Kidney (tissue), 14 donors: ENCODE data around the gene PFKFB2. TPM values are rescaled to one million over a fixed set of nuclear protein-coding genes. Genes with fewer than 3 reads are reported as not detected.

ENCODE experiments used
- DNase-seq, 5 donors: peaks; one replicate each; pipeline ENCODE4 v3.0.0-alpha.2; 2013 to 2020
- FAIRE-seq: peaks from 2 replicates; lab custom pipeline; 2012; peaks lifted over from hg19 to GRCh38; lab: Jason Lieb, UNC
- H3K27ac ChIP-seq, 2 donors: one replicate each; pipeline ENCODE4 v1.7.0; 2013; ENCODE audit warnings: low read depth in 2 of 2, low read length in 2 of 2, inconsistent platforms in 1 of 2
- H3K27me3 ChIP-seq: one replicate; pipeline ENCODE4 v1.7.1; 2013; ENCODE audit warnings: low read length, inconsistent platforms; ENCODE audit not compliant: control insufficient read depth, insufficient read depth
- H3K36me3 ChIP-seq, 3 donors: one replicate each; pipeline versions ENCODE4 v1.7.0 to v1.7.1; 2013; ENCODE audit warnings: low read length in 3 of 3, control low read depth in 1 of 3, inconsistent platforms in 1 of 3; ENCODE audit not compliant: insufficient read depth in 3 of 3, control insufficient read depth in 2 of 3
- H3K4me1 ChIP-seq, 3 donors: one replicate each; pipeline versions ENCODE4 v1.7.0 to v1.7.1; 2013; ENCODE audit warnings: low read length in 3 of 3, inconsistent platforms in 1 of 3, low read depth in 1 of 3; ENCODE audit not compliant: control insufficient read depth in 2 of 3, insufficient read depth in 2 of 3
- H3K4me3 ChIP-seq, 3 donors: one replicate each; pipeline versions ENCODE4 v1.7.0 to v1.8.1; 2013; ENCODE audit warnings: low read length in 3 of 3, control low read depth in 1 of 3, inconsistent platforms in 1 of 3
- H3K9ac ChIP-seq, 3 donors: one replicate each; pipeline versions ENCODE4 v1.7.0 to v1.7.1; 2013; ENCODE audit warnings: low read length in 3 of 3, control low read depth in 1 of 3, inconsistent platforms in 1 of 3
- H3K9me3 ChIP-seq, 3 donors: one replicate each; pipeline versions ENCODE4 v1.7.0 to v1.7.1; 2013; ENCODE audit warnings: low read length in 3 of 3, control low read depth in 1 of 3, inconsistent platforms in 1 of 3; ENCODE audit not compliant: control insufficient read depth in 2 of 3, insufficient read depth in 1 of 3
- CTCF ChIP-seq: IDR thresholded peaks from 3 replicates; pipeline ENCODE4 v1.5.1; 2012; ENCODE audit warnings: mild to moderate bottlenecking, moderate library complexity, borderline replicate concordance; ENCODE audit not compliant: insufficient read depth; ENCODE audit errors: extremely low read depth
- intact Hi-C: fragments of 100-400 bp; cut with DNase I; formaldehyde crosslinking; loops from one replicate; pipeline ENCODE4 v1.11.1; 2022
- polyA plus RNA-seq: library from polyadenylated mRNA; stranded (reverse); fragments of 350-450 nt; fragmentation: Illumina TruSeq; extraction: RNeasy Lipid Tissue Mini Kit (QIAGEN cat#74804); gene quantifications from one replicate; pipeline ENCODE4 v1.2.3, GENCODE V29; 2014; ENCODE audit warnings: low read depth, low replicate concordance; ENCODE audit not compliant: insufficient read depth
- total RNA-seq: library from RNA; stranded (reverse); fragmentation: NEBNext Ultra II Directional; extraction: Animal tissue kit (Norgen Biotek cat#: 25700); gene quantifications from one replicate; pipeline ENCODE4 v1.2.1, GENCODE V29; 2021
- donor health status: control.
- donor health status: control.
- donor health status: control.
- donor health status: control.
- donor health status: control.
- donor health status: DM: yes; HTN: yes; CAD: no.
- donor health status: Normal renal cell carcinoma (clear cell type).

PFKFB2 gene
- total and polyA plus RNA-seq, 2 donors from 2014 or later, result 20.6 to 21.7 TPM

- FAIRE-seq (no peak), DNase-seq (no peak)
Observed at GRCh38 chr1:207034998-207035397, 18.1 kb upstream of the PFKFB2 start.

GRCh38 chr1:207035877-207036551 is 17.1 kb upstream of the PFKFB2 start:
- Histone ChIP-seq H3K9ac (no peak overlapping the region), H3K27me3 (no peaks in the 10 kb centered on the region), H3K4me3 (no peak overlapping the region), H3K4me1 (peaks cover 0 to 2% (median 0%) of the 10 kb centered on the region in 3 donors), H3K27ac (no peak overlapping the region), H3K36me3 (no peaks in the 10 kb centered on the region), H3K9me3 (no peaks in the 10 kb centered on the region)
- DNase-seq, result no peak
- intact Hi-C loops, result no loop called here
- FAIRE-seq, result no peak
- no peak for TF ChIP-seq CTCF

More at GRCh38 chr1:207034998-207035397, 18.1 kb upstream of the PFKFB2 start:
- H3K9ac ChIP-seq, result no peak overlapping the region
- no peaks in the 10 kb centered on the region for H3K9me3 ChIP-seq
- no peak overlapping the region for H3K27ac ChIP-seq
- H3K4me1 ChIP-seq, result peaks cover 0 to 7% (median 3%) of the 10 kb centered on the region in 3 donors
- intact Hi-C loops, result no loop called here
- H3K4me3 ChIP-seq, result no peak overlapping the region
- TF ChIP-seq CTCF, result no peak
- H3K27me3 ChIP-seq, result no peaks in the 10 kb centered on the region
- H3K36me3 ChIP-seq, result no peaks in the 10 kb centered on the region

GRCh38 chr1:207036865-207037264 is 16.2 kb upstream of the PFKFB2 start:
- no peak for TF ChIP-seq CTCF
- Histone ChIP-seq H3K9ac (no peak overlapping the region), H3K27me3 (no peaks in the 10 kb centered on the region), H3K4me3 (no peak overlapping the region), H3K36me3 (no peaks in the 10 kb centered on the region), H3K27ac (no peak overlapping the region), H3K4me1 (no peaks in the 10 kb centered on the region), H3K9me3 (no peaks in the 10 kb centered on the region)
- DNase-seq (no peak), FAIRE-seq (no peak)
- intact Hi-C loops, result no loop called here
